GM10266 (cell line): ENCODE results near the gene SAMD5.

Experiments used
- DNase-seq: peaks from one replicate; pipeline ENCODE4 v3.0.0; 2012; ENCODE audit errors: extremely low spot score
- TF ChIP-seq, protein P1 (sequence below): IDR thresholded peaks from 2 replicates; pipeline ENCODE4 v1.5.1; 2012; ENCODE audit warnings: mild to moderate bottlenecking, low read depth; ENCODE audit not compliant: control insufficient read depth, insufficient read depth; ENCODE audit errors: missing control alignments

The SAMD5 gene

DNA sequence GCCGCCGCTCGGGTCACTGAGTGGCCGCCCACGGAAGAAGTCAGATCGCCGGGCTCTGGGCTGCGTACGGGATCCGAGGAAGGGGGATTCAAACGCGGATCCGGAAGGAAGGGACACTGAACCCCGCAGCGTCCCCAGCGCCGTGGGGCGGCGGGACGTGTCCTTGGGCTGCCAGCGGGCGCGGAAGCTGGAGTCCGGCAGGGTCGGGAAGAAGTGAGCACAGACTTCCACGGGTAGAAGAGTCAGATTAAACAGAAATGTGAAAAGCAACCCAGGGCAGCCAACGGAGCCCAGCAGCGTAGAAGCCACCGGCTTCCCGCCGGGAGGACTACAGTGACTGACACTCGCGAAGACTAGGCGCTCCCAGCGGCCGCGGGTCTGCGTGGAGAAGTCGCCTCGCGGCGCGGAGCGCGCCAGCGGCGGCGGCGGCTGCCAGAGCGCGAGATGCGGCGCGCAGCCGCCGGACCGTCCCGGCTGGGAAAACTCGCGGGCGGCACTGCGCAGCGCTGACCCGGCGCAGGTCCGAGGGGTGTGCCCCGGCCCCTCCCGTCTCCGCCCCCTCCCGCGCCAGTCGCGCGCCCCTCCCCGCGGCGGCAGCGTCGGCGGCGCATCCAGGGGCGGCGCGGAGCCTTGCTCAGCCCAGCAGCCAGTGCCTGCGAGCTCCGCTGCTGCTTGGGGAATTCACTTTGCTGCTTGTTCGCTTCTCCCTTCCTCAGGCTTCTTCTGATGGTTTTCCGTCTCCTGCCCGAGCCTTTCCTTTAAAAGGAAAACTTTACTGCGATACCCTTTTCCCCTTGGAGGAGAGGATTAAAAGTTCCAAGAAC, at the start of gene SAMD5:
Gene SAMD5 (plus strand): TSS at position 649 of the 824 bp plus-strand sequence. CDS start 239 bp downstream, outside the sequence.
- DNase-seq, result peak; percentile 54
- TF ChIP-seq, protein P1, sequence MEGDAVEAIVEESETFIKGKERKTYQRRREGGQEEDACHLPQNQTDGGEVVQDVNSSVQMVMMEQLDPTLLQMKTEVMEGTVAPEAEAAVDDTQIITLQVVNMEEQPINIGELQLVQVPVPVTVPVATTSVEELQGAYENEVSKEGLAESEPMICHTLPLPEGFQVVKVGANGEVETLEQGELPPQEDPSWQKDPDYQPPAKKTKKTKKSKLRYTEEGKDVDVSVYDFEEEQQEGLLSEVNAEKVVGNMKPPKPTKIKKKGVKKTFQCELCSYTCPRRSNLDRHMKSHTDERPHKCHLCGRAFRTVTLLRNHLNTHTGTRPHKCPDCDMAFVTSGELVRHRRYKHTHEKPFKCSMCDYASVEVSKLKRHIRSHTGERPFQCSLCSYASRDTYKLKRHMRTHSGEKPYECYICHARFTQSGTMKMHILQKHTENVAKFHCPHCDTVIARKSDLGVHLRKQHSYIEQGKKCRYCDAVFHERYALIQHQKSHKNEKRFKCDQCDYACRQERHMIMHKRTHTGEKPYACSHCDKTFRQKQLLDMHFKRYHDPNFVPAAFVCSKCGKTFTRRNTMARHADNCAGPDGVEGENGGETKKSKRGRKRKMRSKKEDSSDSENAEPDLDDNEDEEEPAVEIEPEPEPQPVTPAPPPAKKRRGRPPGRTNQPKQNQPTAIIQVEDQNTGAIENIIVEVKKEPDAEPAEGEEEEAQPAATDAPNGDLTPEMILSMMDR, result no peak

DNA sequence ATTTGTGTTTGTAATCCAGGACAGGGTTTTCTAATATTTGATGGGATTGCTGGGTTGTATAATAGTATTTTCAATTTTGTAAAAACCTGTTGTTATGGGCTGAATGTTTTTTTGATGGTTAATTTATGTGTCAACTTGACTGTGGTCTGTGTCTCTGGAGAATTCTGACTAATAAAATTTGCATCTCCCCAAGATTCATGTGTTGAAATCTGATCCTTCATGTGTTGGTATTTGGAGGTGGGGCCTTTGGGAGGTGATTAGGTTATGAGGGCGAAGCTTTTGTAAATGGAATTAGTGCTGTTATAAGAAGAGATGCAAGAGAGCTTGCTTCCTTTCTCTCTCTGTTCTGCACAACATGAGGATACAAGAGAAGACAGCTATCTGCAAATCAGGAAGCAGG, 48.7 kb upstream of the SAMD5 start:
- DNase-seq, result no peak
- TF ChIP-seq, protein P1, result no peak

DNA sequence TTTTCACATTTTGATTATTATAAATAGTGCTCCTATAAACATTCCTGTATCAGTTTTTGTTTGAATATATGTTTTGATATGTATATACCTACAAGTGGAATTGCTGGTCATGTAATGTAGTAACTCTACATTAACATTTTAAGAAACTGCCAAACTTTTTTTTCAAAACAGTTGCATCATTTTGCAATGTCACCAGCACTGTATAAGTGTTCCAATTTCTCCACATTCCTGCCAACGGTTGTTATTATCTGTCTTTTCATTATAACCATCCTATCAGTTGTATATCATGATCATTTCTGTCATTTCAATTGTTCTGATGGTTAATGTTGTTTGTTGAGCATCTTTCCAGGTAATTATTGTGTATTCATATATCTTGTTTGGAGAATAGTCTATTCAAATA, 44.8 kb upstream of the SAMD5 start:
- TF ChIP-seq, protein P1, result no peak
- no peak for DNase-seq

DNA sequence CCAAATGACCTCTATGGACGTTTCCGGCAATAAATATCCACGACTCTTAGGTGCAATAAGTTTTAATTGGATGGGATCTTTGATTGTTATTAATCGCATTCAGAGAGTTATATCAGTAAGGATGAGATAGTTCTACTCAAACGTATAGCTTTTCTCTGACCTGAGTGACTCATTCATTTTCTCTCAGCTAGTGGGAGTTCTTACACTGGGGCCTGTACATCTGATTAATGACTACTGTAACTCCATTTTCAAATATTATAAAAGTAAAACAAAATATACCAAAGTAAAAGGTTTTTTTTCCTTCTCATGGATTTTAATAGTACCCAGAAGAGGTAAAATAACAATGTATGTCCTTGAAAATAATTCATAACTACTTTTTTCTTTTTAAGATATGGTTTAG, 41.1 kb upstream of the SAMD5 start:
- DNase-seq, result no peak
- TF ChIP-seq, protein P1, result no peak

DNA sequence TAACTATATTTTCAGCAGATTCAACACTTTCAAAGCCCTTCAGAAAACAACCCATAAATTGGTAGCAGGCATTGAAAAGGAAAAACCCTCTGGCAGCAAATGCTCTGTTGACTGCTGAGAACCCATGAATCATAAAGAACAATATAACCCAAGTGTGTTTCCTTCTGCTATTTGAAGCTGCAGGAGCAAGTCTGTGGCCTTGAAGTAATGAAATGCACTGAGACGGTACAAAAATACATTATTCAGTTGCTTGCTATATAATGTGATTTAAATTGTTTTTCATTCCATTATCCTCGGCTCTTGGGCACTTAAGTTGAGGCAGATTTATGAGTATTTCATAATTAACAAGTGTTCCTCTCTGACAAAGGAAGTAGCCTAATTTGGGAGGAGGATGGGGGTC, 40.6 kb upstream of the SAMD5 start:
- no peak for DNase-seq

DNA sequence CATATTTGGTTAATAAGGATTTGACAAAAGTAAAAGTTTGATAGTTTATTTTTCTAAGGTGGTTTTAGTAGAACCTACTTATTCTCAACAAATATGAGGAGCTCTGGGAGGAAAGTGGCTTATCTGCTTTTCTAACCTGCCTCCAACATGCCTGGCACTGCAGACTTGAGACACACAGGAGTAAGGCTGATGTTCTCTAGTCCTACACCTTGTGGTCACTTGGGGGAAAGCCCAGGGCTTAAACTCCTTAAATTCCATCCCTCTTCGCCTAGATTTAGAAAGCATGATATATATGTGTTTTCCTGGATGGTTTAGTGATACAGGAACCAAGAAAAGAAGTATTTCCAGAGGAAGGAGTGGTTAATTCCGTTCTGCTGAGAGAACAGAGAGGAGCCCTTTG, 39.9 kb upstream of the SAMD5 start:
- DNase-seq, result no peak
- TF ChIP-seq, protein P1, result no peak

More for the DNA sequence above, 40.6 kb upstream of the SAMD5 start:
- TF ChIP-seq, protein P1, result no peak

DNA sequence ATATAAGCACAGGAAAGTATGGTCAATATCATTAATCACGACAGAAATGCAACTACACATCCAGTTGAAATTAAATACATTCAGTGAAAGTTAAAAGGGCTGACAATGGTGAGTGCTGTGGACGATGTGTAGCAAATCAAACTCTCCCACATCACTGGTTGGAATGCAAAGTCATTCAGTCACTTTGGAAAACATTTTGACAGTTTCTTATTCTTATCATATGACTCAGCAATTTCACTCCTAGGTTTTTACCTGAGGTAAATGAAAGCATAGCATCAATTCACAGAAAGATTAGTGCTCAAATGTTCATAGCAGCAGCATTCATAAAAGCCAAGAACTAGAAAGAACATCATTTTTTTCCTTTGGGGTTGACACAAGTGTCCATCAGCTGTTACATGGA, 28.6 kb upstream of the SAMD5 start:
- DNase-seq, result no peak
- TF ChIP-seq, protein P1, result no peak
